ENCODE data around the gene SLIT3. TPM values are rescaled to one million over a fixed set of nuclear protein-coding genes. Genes with fewer than 3 reads are reported as not detected.

Gene SLIT3
- total RNA-seq, 1 experiment from 2014 or later = 0.10 TPM

- Histone ChIP-seq H3K27ac (ENCODE audit: low read depth, low read length) (no peak overlapping the region), H3K4me2 (ENCODE audit: low read length) (no peak overlapping the region), H3K9me3 (ENCODE audit: control insufficient read depth in 1 of 2, insufficient read depth in 1 of 2, low read depth in 1 of 2, low read length in 2 of 2) (no peaks in the 10 kb centered on the region), H3K4me3 (replicated peaks in 1 of 2; ENCODE audit: low read depth in 1 of 2, low read length in 2 of 2) (no peak overlapping the region), H3K9ac (ENCODE audit: low read length) (no peak overlapping the region), H3K36me3 (ENCODE audit: control insufficient read depth in 1 of 2, insufficient read depth in 2 of 2, low read length in 2 of 2) (no peaks in the 10 kb centered on the region), H3K27me3 (ENCODE audit: insufficient read depth, low read length) (peaks cover 4% of the 10 kb centered on the region; the same call in 1 of the 2 replicates), H3K79me2 (ENCODE audit: insufficient read depth, low read length) (no peaks in the 10 kb centered on the region), H3K9me2 (ENCODE audit: insufficient read depth) (no peaks in the 10 kb centered on the region), H3K4me1 (ENCODE audit: control insufficient read depth in 1 of 2, insufficient read depth in 2 of 2, low read length in 2 of 2) (no peaks in the 10 kb centered on the region), H4K20me1 (ENCODE audit: insufficient read depth) (no peaks in the 10 kb centered on the region), H2AFZ (ENCODE audit: low read depth, low read length, poor library complexity, severe bottlenecking) (no peak overlapping the region)
- intact Hi-C loops (cut with micrococcal nuclease) = loop anchor here (5.0 kb wide), 1 partner anchor 618 kb away; no protein-coding TSS in a partner anchor
- DNase-seq (ENCODE audit: low read depth, low spot score) = no peak
- no peak for ATAC-seq
- BruUV-seq (replicated peaks) = no TSS peak
- TF ChIP-seq SIN3A (IDR thresholded peaks at IDR 0.05; ENCODE audit: low read depth) (no peak), YY1 (IDR thresholded peaks at IDR 0.05; ENCODE audit: extremely low read depth, insufficient replicate concordance, low read depth, low read length) (no peak), CEBPB (IDR thresholded peaks at IDR 0.05; ENCODE audit: low read depth) (no peak), SP1 (IDR thresholded peaks at IDR 0.05; ENCODE audit: low read depth) (no peak), CTCF (IDR thresholded peaks at IDR 0.05 in 2 of 3, conservative IDR thresholded peaks at IDR 0.05 in 1 of 3; ENCODE audit: borderline replicate concordance in 1 of 3, insufficient read depth in 1 of 3, low read depth in 2 of 3, low read length in 2 of 3) (no peak), EGR1 (IDR thresholded peaks at IDR 0.05; ENCODE audit: low read depth) (no peak), RAD21 (IDR thresholded peaks at IDR 0.05; ENCODE audit: low read depth) (no peak), CBX3 (IDR thresholded peaks at IDR 0.05; ENCODE audit: low read depth) (no peak), TCF7L2 (IDR thresholded peaks at IDR 0.05; ENCODE audit: borderline replicate concordance, extremely low read depth, insufficient read depth, insufficient read length) (no peak), EZH2 (IDR thresholded peaks at IDR 0.05) (no peak), ATF3 (IDR thresholded peaks at IDR 0.05) (no peak), POLR2A (IDR thresholded peaks at IDR 0.05; ENCODE audit: borderline replicate concordance, extremely low read depth, insufficient read depth, insufficient read length) (no peak), ZBTB33 (IDR thresholded peaks at IDR 0.05; ENCODE audit: extremely low read depth, insufficient replicate concordance, low read length) (no peak), EZH2phosphoT487 (IDR thresholded peaks at IDR 0.05; ENCODE audit: borderline replicate concordance) (no peak), REST (IDR thresholded peaks at IDR 0.05; ENCODE audit: low read depth) (no peak)
- POLR2A ChIA-PET = no interaction called here
- RAD21 ChIA-PET (ENCODE audit: low non-redundant PET in 1 of 2, low total read pairs in 2 of 2, uncharacterized antibody in 2 of 2, unreplicated experiment in 2 of 2) = no interaction called here
- CTCF ChIA-PET = no interaction called here
Observed at GRCh38 chr5:169299663-169300467, 1.1 kb downstream of the SLIT3 start.

Data from HCT116 (cell line).